SKM-1 treated with dmso at 0.1 percent for 144 hours (cell line): Measurements from ENCODE around the gene SRP54.
"Not testable (repeated sequence)": the region's sequence is repeated elsewhere in the genome, so short reads cannot be mapped to it uniquely, and the experiment has no call there.

Experiments
- DNase-seq: peaks from one replicate; lab custom pipeline; 2025; ENCODE audit not compliant: unreplicated experiment; lab: John Stamatoyannopoulos, UW

Gene SRP54

GRCh38 chr14:34982421-34983147 lies at the start of gene SRP54:
Gene SRP54, plus strand, starts transcription at chr14:34982992. Its CDS starts 13,718 bp downstream, at chr14:34996710.
- peak; percentile 92 for DNase-seq

DNA sequence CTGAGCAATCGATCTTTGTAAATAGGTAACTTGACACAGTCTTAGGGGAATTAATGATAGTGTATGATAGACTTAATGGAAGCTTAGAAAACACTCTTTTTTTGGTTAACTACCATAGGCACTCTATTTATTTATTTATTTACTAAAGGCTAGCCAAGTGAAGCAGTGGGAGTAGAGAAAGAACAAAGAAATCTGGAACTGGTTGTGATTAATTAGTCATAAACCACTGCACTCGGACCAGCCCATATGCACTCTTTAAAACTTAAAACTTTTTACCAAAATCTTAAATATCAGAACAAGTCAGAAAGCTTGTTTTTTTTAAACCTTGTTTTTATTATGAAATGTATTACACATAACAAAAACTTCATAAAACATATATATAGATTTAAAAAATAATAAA lies 49.5 kb upstream of the SRP54 start:
- DNase-seq, result no peak

- DNase-seq, result peak; percentile 57
Measured at GRCh38 chr14:34935488-34935887, 47.3 kb upstream of the SRP54 start.

DNA sequence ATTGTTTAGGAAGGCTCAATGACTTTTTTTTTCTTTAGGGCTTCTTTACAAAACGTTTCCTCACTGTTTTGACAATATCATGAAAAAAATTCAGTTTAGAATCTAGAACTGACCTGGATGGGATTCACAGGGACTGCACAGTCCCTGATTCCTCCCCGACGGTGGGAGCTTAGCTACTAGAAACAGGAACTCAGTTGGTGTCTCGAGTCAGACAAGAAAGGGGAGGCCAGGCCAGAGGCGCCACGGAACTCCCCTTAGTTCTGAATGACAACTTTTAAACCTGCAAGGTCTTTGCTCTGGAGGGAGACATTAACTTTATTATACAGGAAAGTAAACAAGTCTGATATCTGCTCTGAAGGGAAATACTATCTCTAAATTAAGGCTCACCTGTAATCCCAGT lies 45.4 kb upstream of the SRP54 start:
- no peak for DNase-seq

- DNase-seq, result no peak
Measured at GRCh38 chr14:34937876-34938275, 44.9 kb upstream of the SRP54 start.

GRCh38 chr14:34943506-34943905 lies 39.3 kb upstream of the SRP54 start:
- DNase-seq, result no peak

- DNase-seq, result no peak
Measured at GRCh38 chr14:34944744-34945143, 38.0 kb upstream of the SRP54 start.

DNA sequence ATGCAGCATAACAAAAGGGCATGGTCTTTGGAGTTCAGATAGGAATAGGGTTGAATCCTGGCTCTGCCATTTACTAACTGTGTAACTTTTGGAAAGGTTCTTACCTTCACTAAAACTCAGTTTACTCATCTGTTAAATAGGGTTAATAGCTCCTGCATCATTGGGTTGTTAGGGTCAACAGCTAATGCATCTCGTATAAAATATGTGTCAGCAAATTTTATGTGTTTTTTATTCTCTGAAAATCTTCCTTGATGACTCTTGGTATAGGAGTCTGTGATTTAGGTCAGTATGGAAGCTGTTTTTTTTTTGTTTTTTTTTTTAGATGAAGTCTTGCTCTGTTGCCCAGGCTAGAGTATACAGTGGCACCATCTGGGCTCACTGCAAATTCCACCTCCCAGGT lies 36.1 kb upstream of the SRP54 start:
- no peak for DNase-seq

DNA sequence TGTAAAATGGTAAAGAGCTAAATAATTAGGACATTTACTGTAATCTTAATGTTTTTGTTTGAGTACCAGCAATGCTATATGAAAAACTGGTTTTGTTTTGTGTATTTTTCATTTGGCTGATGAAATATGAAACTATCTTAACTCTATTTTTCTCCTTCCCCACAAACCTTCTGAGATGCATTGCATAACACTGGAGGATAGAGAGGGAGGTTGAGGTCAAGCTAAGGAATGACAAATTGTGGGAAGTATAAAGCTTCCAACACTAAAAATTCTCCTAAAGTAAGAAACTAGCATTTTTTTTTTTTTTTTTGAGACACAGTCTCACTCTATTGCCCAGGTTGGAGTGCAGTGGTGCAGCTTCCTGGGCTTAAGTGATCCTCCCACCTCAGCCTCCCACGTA lies 31.5 kb upstream of the SRP54 start:
- DNase-seq, result no peak

DNA sequence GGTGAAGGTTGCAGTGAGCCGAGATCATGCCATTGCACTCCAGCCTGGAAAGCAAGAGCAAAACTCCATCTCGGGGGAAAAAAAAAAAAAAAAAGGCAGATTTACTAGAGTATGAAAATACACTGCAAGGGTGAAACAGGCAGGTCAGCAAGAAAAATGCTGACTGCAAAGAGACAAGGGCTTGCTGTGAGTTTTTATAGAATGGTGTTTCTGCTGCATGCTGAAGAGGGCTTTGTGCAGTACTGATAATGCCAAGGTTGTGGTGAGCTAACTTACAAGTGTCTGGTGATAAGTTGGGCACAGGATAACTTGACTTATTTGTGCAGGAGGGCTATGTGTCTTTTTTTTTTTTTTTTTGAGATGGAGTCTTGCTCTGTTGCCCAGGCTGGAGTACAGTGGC lies 25.9 kb upstream of the SRP54 start:
- no peak for DNase-seq

- no peak for DNase-seq
Measured at GRCh38 chr14:34957771-34958286, 25.0 kb upstream of the SRP54 start.

- not testable (repeated sequence) for DNase-seq
Measured at GRCh38 chr14:34962106-34962505, 20.7 kb upstream of the SRP54 start.

DNA sequence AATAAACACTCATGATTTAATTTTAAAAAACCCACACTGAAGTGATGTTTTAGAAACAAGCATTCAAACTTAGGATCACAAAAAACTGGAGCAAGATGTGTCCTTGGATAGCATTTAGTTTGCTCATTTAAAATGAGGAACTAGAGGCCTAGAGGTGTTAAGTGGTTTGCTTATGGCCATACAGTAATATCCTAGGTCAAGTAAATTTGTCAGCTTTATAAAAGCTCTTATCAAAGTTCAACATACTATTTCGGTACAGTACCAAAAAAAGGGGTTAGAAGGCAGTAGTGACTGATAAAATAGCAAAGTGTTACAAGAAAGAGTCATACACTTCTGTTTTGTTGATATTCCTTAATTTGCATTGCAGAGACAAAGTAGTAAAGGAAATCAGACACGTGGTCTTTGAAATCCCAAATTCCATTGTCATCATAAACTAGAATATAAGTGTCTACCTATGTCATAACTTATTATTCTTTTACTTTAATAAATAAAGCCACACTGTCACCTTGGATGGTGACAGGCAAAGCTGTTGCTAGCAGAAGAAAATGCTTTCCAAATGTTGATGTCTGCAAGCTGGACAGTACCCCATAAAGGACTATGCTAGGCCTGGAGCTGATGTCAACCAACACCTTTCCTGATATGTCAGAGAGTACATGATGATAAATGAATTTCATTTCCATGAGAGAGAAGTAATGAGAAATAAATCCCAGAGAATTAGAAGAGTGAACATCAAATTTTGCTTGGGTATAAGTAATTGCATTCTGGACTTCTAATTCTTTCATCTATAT lies 17.6 kb upstream of the SRP54 start:
- DNase-seq, result no peak

- DNase-seq, result no peak
Measured at GRCh38 chr14:34965912-34966311, 16.9 kb upstream of the SRP54 start.

- DNase-seq, result no peak
Measured at GRCh38 chr14:34966413-34966812, 16.4 kb upstream of the SRP54 start.

GRCh38 chr14:34970665-34971064 lies 12.1 kb upstream of the SRP54 start:
- DNase-seq, result no peak

GRCh38 chr14:34971381-34971780 lies 11.4 kb upstream of the SRP54 start:
- no peak for DNase-seq

GRCh38 chr14:34971801-34972200 lies 11.0 kb upstream of the SRP54 start:
- no peak for DNase-seq

DNA sequence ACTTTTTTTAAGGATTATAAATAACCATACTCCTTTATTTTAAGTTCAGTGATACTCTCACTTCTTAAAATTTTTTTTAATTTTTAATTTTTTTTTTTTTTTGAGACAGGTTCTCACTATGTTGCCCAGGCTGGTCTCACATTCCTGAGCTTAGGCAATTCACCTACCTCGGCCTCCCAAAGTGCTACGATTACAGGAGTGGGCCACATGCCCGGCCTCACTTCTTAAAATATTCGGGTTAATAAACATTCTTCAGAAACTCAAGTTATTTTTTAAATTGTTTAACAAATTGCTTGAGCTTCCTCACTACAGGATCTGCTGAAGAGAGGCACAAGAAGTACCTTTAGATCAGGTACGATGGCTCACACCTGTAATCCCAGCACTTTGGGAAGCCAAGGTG lies 4.3 kb upstream of the SRP54 start:
- DNase-seq, result no peak

- DNase-seq, result no peak
Measured at GRCh38 chr14:34980337-34980900, 2.4 kb upstream of the SRP54 start.

GRCh38 chr14:34981743-34982420 lies 910 bp upstream of the SRP54 start:
- no peak for DNase-seq
